Mesendoderm (in vitro differentiated cells): ENCODE measurements around the gene DNAJC8. TPM values are rescaled to one million over a fixed set of nuclear protein-coding genes. Genes with fewer than 3 reads are reported as not detected.

ENCODE experiments used
- DNase-seq: peaks from one replicate; pipeline ENCODE4 v3.0.0; 2013
- H2AK5ac ChIP-seq: 2 replicates; pipeline ENCODE4 v1.6.1; 2013; ENCODE audit warnings: low read length, inconsistent platforms
- H2BK120ac ChIP-seq: 2 replicates; pipeline ENCODE4 v1.6.1; 2013; ENCODE audit warnings: low read depth, mild to moderate bottlenecking, low read length, moderate library complexity, mixed read lengths
- H2BK15ac ChIP-seq: replicated peaks from 2 replicates; pipeline ENCODE4 v1.6.1; 2013; ENCODE audit warnings: low read depth, mild to moderate bottlenecking, moderate library complexity
- H2BK5ac ChIP-seq: 2 replicates; pipeline ENCODE4 v1.6.1; 2013; ENCODE audit warnings: low read length, inconsistent platforms
- H3K18ac ChIP-seq: 2 replicates; pipeline ENCODE4 v1.6.1; 2013; ENCODE audit warnings: mild to moderate bottlenecking, low read length, mixed read lengths
- H3K23ac ChIP-seq: one replicate; pipeline ENCODE4 v1.6.1; 2013; ENCODE audit warnings: low read length
- H3K27ac ChIP-seq: 2 replicates; pipeline ENCODE4 v1.5.1; 2013; ENCODE audit warnings: low read depth, mild to moderate bottlenecking, inconsistent platforms, low read length, moderate library complexity
- H3K27me3 ChIP-seq: 2 replicates; pipeline ENCODE4 v1.6.1; 2013; ENCODE audit warnings: low read length, control low read depth, mild to moderate bottlenecking, inconsistent platforms; ENCODE audit not compliant: insufficient read depth, poor library complexity
- H3K36me3 ChIP-seq: 2 replicates; pipeline ENCODE4 v1.6.1; 2013; ENCODE audit warnings: low read length, inconsistent platforms; ENCODE audit not compliant: control insufficient read depth, insufficient read depth
- H3K4ac ChIP-seq: one replicate; pipeline ENCODE4 v1.6.1; 2013; ENCODE audit warnings: low read depth, mild to moderate bottlenecking, low read length, moderate library complexity
- H3K4me1 ChIP-seq: 2 replicates; pipeline ENCODE4 v1.6.1; 2013; ENCODE audit warnings: low read depth, low read length, inconsistent platforms; ENCODE audit not compliant: control insufficient read depth
- H3K4me2 ChIP-seq: 2 replicates; pipeline ENCODE4 v1.6.1; 2013; ENCODE audit warnings: low read length
- H3K4me3 ChIP-seq: 2 replicates; pipeline ENCODE4 v1.5.1; 2013; ENCODE audit warnings: mild to moderate bottlenecking, low read length
- H3K56ac ChIP-seq: one replicate; pipeline ENCODE4 v1.6.1; 2013; ENCODE audit warnings: low read length
- H3K79me1 ChIP-seq: 2 replicates; pipeline ENCODE4 v1.6.1; 2013; ENCODE audit warnings: low read length, inconsistent platforms
- H3K79me2 ChIP-seq: 2 replicates; pipeline ENCODE4 v1.6.1; 2013; ENCODE audit warnings: mild to moderate bottlenecking, low read length; ENCODE audit not compliant: control insufficient read depth, insufficient read depth
- H3K9ac ChIP-seq: 2 replicates; pipeline ENCODE4 v1.6.1; 2013; ENCODE audit warnings: low read length, inconsistent platforms
- H4K5ac ChIP-seq: one replicate; pipeline ENCODE4 v1.6.1; 2013; ENCODE audit warnings: low read length
- H4K8ac ChIP-seq: one replicate; pipeline ENCODE4 v1.6.1; 2013; ENCODE audit warnings: low read depth, mild to moderate bottlenecking, control low read depth, low read length, moderate library complexity
- WGBS: extraction: QIAGEN DNeasy Blood & Tissue Kit; methylation state at CpG from one replicate; pipeline ENCODE4 v1.1.7; 2013; ENCODE audit warnings: low lambda C conversion rate, missing lambda C conversion rate; ENCODE audit not compliant: insufficient coverage; ENCODE audit errors: extremely low coverage; 5-methylcytosine and 5-hydroxymethylcytosine counted together
- polyA plus RNA-seq, 2 experiments: library from polyadenylated mRNA; stranded (reverse); fragments of 200-250 nt; gene quantifications; one replicate each; pipeline ENCODE4 v1.2.3, GENCODE V29; 2013

DNAJC8 gene, protein sequence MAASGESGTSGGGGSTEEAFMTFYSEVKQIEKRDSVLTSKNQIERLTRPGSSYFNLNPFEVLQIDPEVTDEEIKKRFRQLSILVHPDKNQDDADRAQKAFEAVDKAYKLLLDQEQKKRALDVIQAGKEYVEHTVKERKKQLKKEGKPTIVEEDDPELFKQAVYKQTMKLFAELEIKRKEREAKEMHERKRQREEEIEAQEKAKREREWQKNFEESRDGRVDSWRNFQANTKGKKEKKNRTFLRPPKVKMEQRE
- 156 TPM for polyA plus RNA-seq (2013, experiment 1 of 2)
- polyA plus RNA-seq (2013, experiment 2 of 2) = 156 TPM

- no CpG with 5 or more reads among the region's 40 CpGs for WGBS
Observed at GRCh38 chr1:28232558-28233263, at the start of gene DNAJC8. DNAJC8 (minus strand) TSS chr1:28233029; CDS start chr1:28232998, 31 bp downstream.

DNA sequence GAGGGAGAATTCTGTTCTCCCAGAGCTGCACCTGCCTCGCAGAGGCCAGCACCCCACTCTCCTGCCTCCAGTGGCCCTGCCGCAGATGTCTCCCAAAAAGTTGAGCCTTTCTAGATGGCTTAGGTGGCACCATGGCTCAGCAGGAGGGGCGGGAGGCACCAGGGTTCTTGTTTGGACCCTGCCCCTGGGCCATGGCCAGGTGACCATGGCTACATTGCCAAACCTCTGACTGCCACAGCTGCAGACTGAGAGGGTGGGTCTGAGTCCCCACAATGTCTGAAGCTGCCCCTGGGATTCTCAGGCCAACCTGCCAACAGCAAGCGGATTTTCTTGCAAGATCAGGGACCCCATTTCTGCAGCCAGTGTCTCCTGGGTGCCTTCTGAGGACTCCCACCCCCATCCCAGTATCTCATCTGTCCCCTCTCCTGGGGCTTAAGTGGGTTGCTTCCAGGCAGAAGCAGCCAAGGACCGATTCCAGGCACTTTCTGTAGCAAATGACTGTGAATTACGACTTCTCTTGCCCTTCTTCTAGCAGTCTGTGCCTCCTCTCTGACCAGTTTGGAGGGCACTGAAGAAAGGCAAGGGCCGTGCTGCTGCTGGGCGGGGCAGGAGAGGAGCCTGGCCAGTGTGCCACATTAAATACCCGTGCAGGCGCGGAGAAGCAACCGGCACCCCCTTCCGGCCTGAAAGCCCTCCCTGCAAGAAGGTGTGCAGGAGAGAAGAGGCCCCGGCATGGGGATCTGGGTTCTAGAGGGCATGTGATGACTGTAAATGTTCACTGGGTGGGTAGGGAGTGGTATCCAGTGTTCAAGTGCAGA lies 49.0 kb upstream of the DNAJC8 start:
- Histone ChIP-seq H3K23ac (no peak overlapping the region), H3K79me2 (no peaks in the 10 kb centered on the region), H3K27me3 (no peaks in the 10 kb centered on the region), H4K5ac (no peak overlapping the region), H2AK5ac (no peak overlapping the region), H2BK5ac (no peak overlapping the region), H3K18ac (no peak overlapping the region), H3K36me3 (peaks cover 12% of the 10 kb centered on the region), H2BK15ac (no peak overlapping the region), H2BK120ac (no peak overlapping the region), H3K56ac (no peak overlapping the region), H4K8ac (no peak overlapping the region), H3K27ac (no peak overlapping the region), H3K4ac (no peak overlapping the region), H3K79me1 (no peaks in the 10 kb centered on the region), H3K4me2 (no peak overlapping the region), H3K4me3 (no peak overlapping the region), H3K4me1 (no peaks in the 10 kb centered on the region), H3K9ac (no peak overlapping the region)
- WGBS = no CpG with 5 or more reads among the region's 14 CpGs
- no peak for DNase-seq

More at GRCh38 chr1:28232558-28233263, at the start of gene DNAJC8:
- Histone ChIP-seq H3K9ac (peak within 1 kb of the TSS; percentile 99), H2BK5ac (no peak within 1 kb of the TSS), H3K23ac (peak within 1 kb of the TSS; percentile 66), H3K4ac (peak within 1 kb of the TSS; percentile 44), H3K4me2 (peak within 1 kb of the TSS; percentile 100), H2BK120ac (no peak within 1 kb of the TSS), H3K36me3 (no peaks in the 10 kb centered on the region), H4K8ac (peak within 1 kb of the TSS; percentile 43), H3K4me3 (peak within 1 kb of the TSS; percentile 100), H3K18ac (peak within 1 kb of the TSS; percentile 11), H2AK5ac (peak within 1 kb of the TSS; percentile 85), H3K4me1 (peaks cover 4% of the 10 kb centered on the region), H3K27ac (no peak within 1 kb of the TSS), H3K79me2 (peaks cover 29% of the 10 kb centered on the region), H4K5ac (peak within 1 kb of the TSS; percentile 81), H3K79me1 (peaks cover 20% of the 10 kb centered on the region), H2BK15ac (no peak within 1 kb of the TSS), H3K56ac (peak within 1 kb of the TSS; percentile 100), H3K27me3 (no peaks in the 10 kb centered on the region)
- DNase-seq = peak; percentile 93

- Histone ChIP-seq H3K56ac (no peak overlapping the region), H3K79me2 (no peaks in the 10 kb centered on the region), H2BK5ac (no peak overlapping the region), H3K9ac (no peak overlapping the region), H3K4ac (no peak overlapping the region), H4K5ac (no peak overlapping the region), H3K4me3 (no peak overlapping the region), H2AK5ac (no peak overlapping the region), H3K27ac (no peak overlapping the region), H3K36me3 (peaks cover 12% of the 10 kb centered on the region), H3K79me1 (no peaks in the 10 kb centered on the region), H3K23ac (no peak overlapping the region), H2BK15ac (no peak overlapping the region), H2BK120ac (no peak overlapping the region), H4K8ac (no peak overlapping the region), H3K4me2 (no peak overlapping the region), H3K27me3 (no peaks in the 10 kb centered on the region), H3K18ac (no peak overlapping the region), H3K4me1 (no peaks in the 10 kb centered on the region)
- no CpG with 5 or more reads among the region's 5 CpGs for WGBS
- DNase-seq = no peak
Observed at GRCh38 chr1:28280977-28281381, 48.1 kb upstream of the DNAJC8 start.

GRCh38 chr1:28280501-28280900 lies 47.7 kb upstream of the DNAJC8 start:
- H3K18ac ChIP-seq = no peak overlapping the region
- H3K56ac ChIP-seq = no peak overlapping the region
- no peak overlapping the region for H3K9ac ChIP-seq
- H4K8ac ChIP-seq = no peak overlapping the region
- no peak overlapping the region for H2AK5ac ChIP-seq
- no CpG with 5 or more reads among the region's 8 CpGs for WGBS
- no peak overlapping the region for H4K5ac ChIP-seq
- peaks cover 12% of the 10 kb centered on the region for H3K36me3 ChIP-seq
- H3K79me2 ChIP-seq = no peaks in the 10 kb centered on the region
- no peak overlapping the region for H3K4me2 ChIP-seq
- H3K79me1 ChIP-seq = no peaks in the 10 kb centered on the region
- no peak overlapping the region for H3K4me3 ChIP-seq
- no peaks in the 10 kb centered on the region for H3K27me3 ChIP-seq
- H3K4ac ChIP-seq = no peak overlapping the region
- no peak overlapping the region for H3K27ac ChIP-seq
- no peak overlapping the region for H2BK5ac ChIP-seq
- no peak for DNase-seq
- no peak overlapping the region for H3K23ac ChIP-seq
- no peak overlapping the region for H2BK15ac ChIP-seq
- H2BK120ac ChIP-seq = no peak overlapping the region
- H3K4me1 ChIP-seq = no peaks in the 10 kb centered on the region

DNA sequence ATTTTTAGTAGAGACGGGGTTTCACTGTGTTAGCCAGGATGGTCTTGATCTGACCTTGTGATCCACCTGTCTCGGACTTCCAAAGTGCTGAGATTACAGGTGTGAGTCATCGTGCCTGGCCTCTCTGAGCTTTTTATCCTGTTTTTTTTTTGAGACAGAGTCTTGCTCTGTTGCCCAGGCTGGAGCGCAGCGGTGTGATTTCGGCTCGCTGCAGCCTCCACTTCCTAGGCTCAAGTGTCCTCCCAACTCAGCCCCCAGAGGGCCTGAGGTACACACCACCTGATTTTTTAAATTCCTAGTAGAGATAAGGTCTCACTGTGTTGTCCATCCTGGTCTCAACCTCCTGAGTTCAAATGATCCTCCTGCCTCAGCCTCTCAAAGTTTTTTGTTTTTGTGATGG lies 46.9 kb upstream of the DNAJC8 start:
- Histone ChIP-seq H2BK5ac (no peak overlapping the region), H3K4me3 (no peak overlapping the region), H3K27me3 (no peaks in the 10 kb centered on the region), H3K36me3 (peaks cover 13% of the 10 kb centered on the region), H3K18ac (no peak overlapping the region), H3K56ac (no peak overlapping the region), H4K5ac (no peak overlapping the region), H4K8ac (no peak overlapping the region), H3K4ac (no peak overlapping the region), H3K79me2 (no peaks in the 10 kb centered on the region), H3K9ac (no peak overlapping the region), H3K79me1 (no peaks in the 10 kb centered on the region), H2BK15ac (no peak overlapping the region), H3K27ac (no peak overlapping the region), H2BK120ac (no peak overlapping the region), H3K23ac (no peak overlapping the region), H3K4me2 (no peak overlapping the region), H2AK5ac (no peak overlapping the region), H3K4me1 (no peaks in the 10 kb centered on the region)
- no CpG with 5 or more reads among the region's 7 CpGs for WGBS
- DNase-seq = no peak
